ENCODE data around the gene SRSF3.
A peak's percentile ranks its signal among the peaks of the same experiment; 100 is the strongest.

Gene SRSF3

GRCh38 chr6:36624461-36625157 is 30.4 kb downstream of the SRSF3 start:
- no peak for DNase-seq

- DNase-seq, result no peak
These were observed 31.2 kb downstream of the SRSF3 start for GRCh38 chr6:36625158-36625919.

GRCh38 chr6:36626636-36627035 is 32.5 kb downstream of the SRSF3 start:
- no peak for DNase-seq

- DNase-seq, result no peak
These were observed 33.0 kb downstream of the SRSF3 start for GRCh38 chr6:36627141-36627540.

GRCh38 chr6:36627801-36628246 is 33.7 kb downstream of the SRSF3 start:
- no peak for DNase-seq

- no peak for DNase-seq
These were observed 35.6 kb downstream of the SRSF3 start for GRCh38 chr6:36629784-36630183.

GRCh38 chr6:36631326-36632011 is 37.3 kb downstream of the SRSF3 start:
- DNase-seq, result no peak

GRCh38 chr6:36633370-36633769 is 39.2 kb downstream of the SRSF3 start:
- no peak for DNase-seq

- DNase-seq, result peak in 1 of 2 experiments; percentile 24
These were observed 39.8 kb downstream of the SRSF3 start for GRCh38 chr6:36633915-36634314.

GRCh38 chr6:36634317-36635108 is 40.4 kb downstream of the SRSF3 start:
- no peak for DNase-seq

- DNase-seq, result no peak
These were observed 42.1 kb downstream of the SRSF3 start for GRCh38 chr6:36636283-36636682.

GRCh38 chr6:36636687-36637418 is 42.7 kb downstream of the SRSF3 start:
- no peak for DNase-seq

- DNase-seq, result no peak
These were observed 44.4 kb downstream of the SRSF3 start for GRCh38 chr6:36638579-36638978.

- DNase-seq, result no peak
These were observed 45.1 kb downstream of the SRSF3 start for GRCh38 chr6:36639171-36639808.

- no peak for DNase-seq
These were observed 47.4 kb downstream of the SRSF3 start for GRCh38 chr6:36641543-36641942.

GRCh38 chr6:36642913-36643817 is 49.0 kb downstream of the SRSF3 start:
- no peak for DNase-seq

- no peak for DNase-seq
These were observed 49.8 kb downstream of the SRSF3 start for GRCh38 chr6:36643977-36644376.

GRCh38 chr6:36649086-36649485 is 54.9 kb downstream of the SRSF3 start:
- DNase-seq, result no peak

GRCh38 chr6:36649701-36650484 is 55.7 kb downstream of the SRSF3 start:
- DNase-seq, result no peak
